Colonic mucosa (tissue), 4 donors: Measurements from ENCODE around the gene GARNL3. TPM values are rescaled to one million over a fixed set of nuclear protein-coding genes. Genes with fewer than 3 reads are reported as not detected.

Experiments
- DNase-seq: peaks from one replicate; pipeline ENCODE4 v3.0.0-alpha.2; 2020
- H3K27ac ChIP-seq: fragments of 200-600 bp; one replicate; pipeline ENCODE4 v1.8.0; 2021
- H3K27me3 ChIP-seq: fragments of 200-600 bp; one replicate; pipeline ENCODE4 v1.8.0; 2021
- H3K36me3 ChIP-seq: fragments of 200-600 bp; one replicate; pipeline ENCODE4 v1.8.0; 2021
- H3K4me1 ChIP-seq: fragments of 200-600 bp; one replicate; pipeline ENCODE4 v1.8.0; 2021; ENCODE audit warnings: mild to moderate bottlenecking
- H3K4me3 ChIP-seq: fragments of 200-600 bp; one replicate; pipeline ENCODE4 v1.8.0; 2021
- H3K9ac ChIP-seq, 2 donors: one replicate each; pipeline ENCODE4 v1.7.0; 2013; ENCODE audit warnings: control low read depth in 2 of 2, low read depth in 2 of 2, low read length in 2 of 2
- H3K9me3 ChIP-seq: fragments of 200-600 bp; one replicate; pipeline ENCODE4 v1.8.0; 2021
- CTCF ChIP-seq: fragments of 200-600 bp; IDR thresholded peaks from one replicate; pipeline ENCODE4 v1.8.0; 2022; ENCODE audit warnings: antibody characterized with exemption, mild to moderate bottlenecking
- intact Hi-C: fragments of 100-400 bp; cut with DNase I; formaldehyde crosslinking; loops from one replicate; pipeline ENCODE4 v1.14.1; 2022
- total RNA-seq, 2 donors: library from RNA; stranded (reverse); fragmentation: NEBNext Ultra II Directional in 1 of 2; extraction: Animal tissue kit (Norgen Biotek cat#: 25700) in 1 of 2; gene quantifications; one replicate each; pipeline ENCODE4 v1.2.1, GENCODE V29; 2021
- donor health status: healthy.
- donor health status: DM: no; HTN: no; CAD: no.
- donor health status: DM: no; HTN: no; CAD: no.

The GARNL3 gene
- total RNA-seq, 2 donors from 2014 or later, result 4.1 to 5.1 TPM

DNA sequence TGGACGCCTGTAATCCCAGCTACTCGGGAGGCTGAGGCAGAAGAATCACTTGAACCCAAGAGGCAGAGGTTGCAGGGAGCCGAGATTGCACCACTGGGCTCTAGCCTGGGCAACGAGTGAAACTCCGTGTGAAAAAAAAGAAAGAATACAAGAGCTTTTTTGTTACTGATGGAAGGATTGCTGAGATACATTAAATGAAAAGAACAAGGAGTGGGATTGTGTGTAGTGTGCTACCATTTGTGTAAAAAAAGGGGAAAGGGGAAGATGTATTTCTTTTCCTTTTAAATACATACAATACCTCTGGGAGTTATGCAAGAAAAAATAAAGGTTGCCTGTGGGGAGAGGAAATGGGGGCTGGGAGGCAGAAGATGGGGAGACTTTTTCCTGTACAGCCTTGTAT is 14.7 kb upstream of the GARNL3 start:
- TF ChIP-seq CTCF, result no peak
- H3K9me3 ChIP-seq, result no peaks in the 10 kb centered on the region
- no peak overlapping the region for H3K27ac ChIP-seq
- intact Hi-C loops, result no loop called here
- H3K4me1 ChIP-seq, result peaks cover 3% of the 10 kb centered on the region
- H3K27me3 ChIP-seq, result no peaks in the 10 kb centered on the region
- DNase-seq, result no peak
- no peak overlapping the region for H3K4me3 ChIP-seq
- H3K9ac ChIP-seq, result no peak overlapping the region
- H3K36me3 ChIP-seq, result no peaks in the 10 kb centered on the region

DNA sequence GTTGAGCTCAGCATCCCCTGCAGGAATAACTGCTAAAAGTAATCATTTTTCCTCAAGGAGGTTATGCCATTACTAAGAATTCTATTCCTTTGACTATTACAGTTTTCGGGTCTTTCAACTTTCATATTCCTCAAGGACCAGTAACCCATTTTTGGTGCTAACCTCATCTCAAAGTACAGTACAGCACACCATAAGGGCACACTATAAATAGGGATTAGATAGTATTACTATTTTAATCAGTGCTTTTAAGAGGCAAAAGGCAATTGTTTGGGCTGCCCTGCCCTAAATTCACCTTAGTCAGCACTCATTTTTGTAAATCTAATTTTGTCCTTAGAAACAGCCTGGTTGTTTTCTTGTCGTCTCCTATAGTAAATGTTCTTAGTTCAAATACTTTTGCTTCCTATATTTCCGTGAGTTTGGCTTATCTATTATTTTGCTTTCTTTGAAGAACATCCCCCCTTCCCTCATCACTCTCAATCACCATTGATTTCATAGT is 13.6 kb upstream of the GARNL3 start:
- Histone ChIP-seq H3K4me3 (no peak overlapping the region), H3K27ac (no peak overlapping the region), H3K36me3 (no peaks in the 10 kb centered on the region), H3K9ac (no peak overlapping the region), H3K9me3 (no peaks in the 10 kb centered on the region), H3K27me3 (no peaks in the 10 kb centered on the region), H3K4me1 (no peaks in the 10 kb centered on the region)
- no peak for TF ChIP-seq CTCF
- intact Hi-C loops, result no loop called here
- no peak for DNase-seq

GRCh38 chr9:127252410-127253318 is 11.9 kb upstream of the GARNL3 start:
- no peaks in the 10 kb centered on the region for H3K9me3 ChIP-seq

DNA sequence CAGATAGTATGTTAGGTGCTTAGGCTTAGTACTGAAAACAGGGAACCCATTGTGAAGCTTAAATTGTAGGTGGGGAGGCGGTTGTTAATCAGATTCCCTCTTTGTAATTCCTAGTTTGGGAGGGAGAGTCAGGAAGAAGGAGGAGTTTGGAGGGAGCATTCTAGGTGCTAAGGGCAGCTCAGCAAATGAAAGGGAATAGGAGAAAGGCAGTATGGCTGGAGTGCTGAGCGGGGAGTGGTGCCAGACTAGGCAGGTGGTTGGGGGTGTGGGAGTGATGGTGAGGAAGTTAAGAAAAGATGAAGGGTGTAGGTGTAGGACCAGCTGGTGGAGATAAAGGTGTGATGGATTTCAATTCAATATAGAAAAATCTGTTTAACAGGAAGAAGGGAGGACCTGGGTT is 11.1 kb upstream of the GARNL3 start:
- Histone ChIP-seq H3K4me3 (no peak overlapping the region), H3K9ac (no peak overlapping the region), H3K9me3 (no peaks in the 10 kb centered on the region), H3K27ac (no peak overlapping the region), H3K36me3 (no peaks in the 10 kb centered on the region), H3K4me1 (no peaks in the 10 kb centered on the region), H3K27me3 (no peaks in the 10 kb centered on the region)
- no peak for TF ChIP-seq CTCF
- intact Hi-C loops, result no loop called here
- DNase-seq, result no peak

More at GRCh38 chr9:127252410-127253318, 11.9 kb upstream of the GARNL3 start:
- H3K27me3 ChIP-seq, result no peaks in the 10 kb centered on the region
- no peak for TF ChIP-seq CTCF
- DNase-seq, result no peak
- H3K4me3 ChIP-seq, result no peak overlapping the region
- no peaks in the 10 kb centered on the region for H3K4me1 ChIP-seq
- intact Hi-C loops, result no loop called here
- no peak overlapping the region for H3K9ac ChIP-seq
- no peaks in the 10 kb centered on the region for H3K36me3 ChIP-seq
- H3K27ac ChIP-seq, result no peak overlapping the region

GRCh38 chr9:127255692-127256091 is 8.9 kb upstream of the GARNL3 start:
- Histone ChIP-seq H3K27ac (no peak overlapping the region), H3K9me3 (no peaks in the 10 kb centered on the region), H3K9ac (no peak overlapping the region), H3K36me3 (no peaks in the 10 kb centered on the region), H3K4me3 (no peak overlapping the region), H3K27me3 (no peaks in the 10 kb centered on the region), H3K4me1 (no peaks in the 10 kb centered on the region)
- DNase-seq, result no peak
- intact Hi-C loops, result no loop called here
- TF ChIP-seq CTCF, result no peak
